ENCODE data around the gene DXO.
"Not testable (repeated sequence)": the region's sequence is repeated elsewhere in the genome, so short reads cannot be mapped to it uniquely, and the experiment has no call there.

Gene DXO

GRCh38 chr6:31989363-31989762 lies 17.4 kb upstream of the DXO start:
- not testable (repeated sequence) for FAIRE-seq; DNase-seq (ENCODE audit: insufficient read length, low spot score)

- DNase-seq (ENCODE audit: insufficient read length, low spot score): not testable (repeated sequence)
Measured at GRCh38 chr6:31981744-31982143, 9.8 kb upstream of the DXO start, which contains the start of gene C4A. TSS of gene C4A (plus strand) at chr6:31982057. CDS start at chr6:31982108, 51 bp downstream.

DNA sequence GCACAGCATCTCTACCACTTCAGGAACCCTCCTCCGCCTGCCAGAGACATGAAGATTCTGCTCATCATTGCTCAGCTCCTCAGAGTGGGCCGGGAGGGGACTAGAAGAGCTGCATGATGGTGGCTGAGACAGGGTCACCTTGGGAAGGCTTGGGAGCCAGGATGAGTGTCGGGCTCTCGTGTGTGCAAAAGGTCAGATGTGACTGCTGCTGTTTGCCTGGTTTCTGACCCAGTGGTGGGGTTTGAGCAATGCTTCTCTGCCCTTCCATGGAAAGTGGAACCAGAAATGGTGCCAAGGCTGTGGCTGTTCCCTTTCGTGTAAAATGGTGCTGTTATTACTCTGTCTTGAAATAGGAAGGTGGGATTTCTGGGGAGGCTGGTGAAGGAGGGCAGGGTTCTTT lies 9.1 kb upstream of the DXO start:
- not testable (repeated sequence) for FAIRE-seq; DNase-seq (ENCODE audit: insufficient read length, low spot score)

More at GRCh38 chr6:31981744-31982143, 9.8 kb upstream of the DXO start, which contains the start of gene C4A:
- FAIRE-seq: not testable (repeated sequence)

GRCh38 chr6:31980195-31980876 lies 8.4 kb upstream of the DXO start:
- DNase-seq (ENCODE audit: insufficient read length, low spot score); FAIRE-seq: not testable (repeated sequence)

GRCh38 chr6:31979238-31979898 lies 7.4 kb upstream of the DXO start:
- TF ChIP-seq, protein P1, sequence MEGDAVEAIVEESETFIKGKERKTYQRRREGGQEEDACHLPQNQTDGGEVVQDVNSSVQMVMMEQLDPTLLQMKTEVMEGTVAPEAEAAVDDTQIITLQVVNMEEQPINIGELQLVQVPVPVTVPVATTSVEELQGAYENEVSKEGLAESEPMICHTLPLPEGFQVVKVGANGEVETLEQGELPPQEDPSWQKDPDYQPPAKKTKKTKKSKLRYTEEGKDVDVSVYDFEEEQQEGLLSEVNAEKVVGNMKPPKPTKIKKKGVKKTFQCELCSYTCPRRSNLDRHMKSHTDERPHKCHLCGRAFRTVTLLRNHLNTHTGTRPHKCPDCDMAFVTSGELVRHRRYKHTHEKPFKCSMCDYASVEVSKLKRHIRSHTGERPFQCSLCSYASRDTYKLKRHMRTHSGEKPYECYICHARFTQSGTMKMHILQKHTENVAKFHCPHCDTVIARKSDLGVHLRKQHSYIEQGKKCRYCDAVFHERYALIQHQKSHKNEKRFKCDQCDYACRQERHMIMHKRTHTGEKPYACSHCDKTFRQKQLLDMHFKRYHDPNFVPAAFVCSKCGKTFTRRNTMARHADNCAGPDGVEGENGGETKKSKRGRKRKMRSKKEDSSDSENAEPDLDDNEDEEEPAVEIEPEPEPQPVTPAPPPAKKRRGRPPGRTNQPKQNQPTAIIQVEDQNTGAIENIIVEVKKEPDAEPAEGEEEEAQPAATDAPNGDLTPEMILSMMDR (IDR thresholded peaks at IDR 0.05; ENCODE audit: insufficient read depth, missing control alignments): no peak
- DNase-seq (ENCODE audit: insufficient read length, low spot score): no peak
- no peak for FAIRE-seq

DNA sequence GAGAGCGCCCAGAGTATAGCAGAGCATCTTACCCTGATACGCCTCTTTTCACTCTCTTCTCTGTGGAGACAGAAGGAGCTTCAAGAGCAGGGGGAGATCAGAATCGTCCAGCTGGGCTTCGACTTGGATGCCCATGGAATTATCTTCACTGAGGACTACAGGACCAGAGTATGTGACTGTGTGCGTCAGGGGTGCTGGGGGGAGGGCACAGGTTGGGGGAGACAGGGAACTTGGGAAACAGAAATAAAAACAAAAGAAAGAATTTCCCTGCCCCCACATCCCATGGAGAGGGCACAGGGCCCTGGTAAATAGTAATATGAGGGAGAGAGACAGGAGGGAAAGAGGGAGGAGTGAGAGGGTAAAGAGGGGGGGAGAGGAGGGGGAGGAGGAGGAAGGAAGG lies 6.9 kb upstream of the DXO start:
- TF ChIP-seq, protein P1 (IDR thresholded peaks at IDR 0.05; ENCODE audit: insufficient read depth, missing control alignments): no peak

DNA sequence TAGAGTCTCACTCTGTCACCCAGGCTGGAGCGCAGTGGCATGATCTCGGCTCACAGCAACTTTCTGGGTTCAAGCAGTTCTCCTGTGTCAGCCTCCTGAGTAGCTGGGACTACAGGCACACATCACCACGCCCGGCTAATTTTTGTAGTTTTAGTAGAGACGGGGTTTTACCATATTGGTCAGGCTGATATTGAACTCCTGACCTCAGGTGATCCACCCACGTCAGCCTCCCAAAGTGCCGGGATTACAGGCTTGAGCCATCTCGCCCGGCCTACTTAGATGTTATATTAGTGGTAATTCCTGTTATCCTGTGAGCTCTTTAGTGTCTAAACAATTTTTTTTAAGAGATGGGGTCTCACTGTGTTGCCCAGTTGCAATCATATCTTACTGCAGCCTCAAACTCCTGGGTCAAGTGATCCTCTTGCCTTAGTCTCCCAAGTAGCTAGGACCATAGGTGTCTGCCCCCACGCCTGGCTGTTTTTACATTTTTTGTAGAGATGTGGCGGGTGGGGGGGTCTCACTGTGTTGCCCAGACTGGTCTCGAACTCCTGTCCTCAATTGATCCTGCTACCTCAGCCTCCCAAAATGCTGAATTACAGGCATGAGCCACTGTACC lies 6.0 kb upstream of the DXO start:
- DNase-seq (ENCODE audit: insufficient read length, low spot score) (no peak), FAIRE-seq (no peak)
- TF ChIP-seq, protein P1 (IDR thresholded peaks at IDR 0.05; ENCODE audit: insufficient read depth, missing control alignments): no peak

More for the DNA sequence above, 6.9 kb upstream of the DXO start:
- FAIRE-seq (no peak), DNase-seq (ENCODE audit: insufficient read length, low spot score) (no peak)

- not testable (repeated sequence) for FAIRE-seq
Measured at GRCh38 chr6:31976065-31976464, 4.1 kb upstream of the DXO start.

DNA sequence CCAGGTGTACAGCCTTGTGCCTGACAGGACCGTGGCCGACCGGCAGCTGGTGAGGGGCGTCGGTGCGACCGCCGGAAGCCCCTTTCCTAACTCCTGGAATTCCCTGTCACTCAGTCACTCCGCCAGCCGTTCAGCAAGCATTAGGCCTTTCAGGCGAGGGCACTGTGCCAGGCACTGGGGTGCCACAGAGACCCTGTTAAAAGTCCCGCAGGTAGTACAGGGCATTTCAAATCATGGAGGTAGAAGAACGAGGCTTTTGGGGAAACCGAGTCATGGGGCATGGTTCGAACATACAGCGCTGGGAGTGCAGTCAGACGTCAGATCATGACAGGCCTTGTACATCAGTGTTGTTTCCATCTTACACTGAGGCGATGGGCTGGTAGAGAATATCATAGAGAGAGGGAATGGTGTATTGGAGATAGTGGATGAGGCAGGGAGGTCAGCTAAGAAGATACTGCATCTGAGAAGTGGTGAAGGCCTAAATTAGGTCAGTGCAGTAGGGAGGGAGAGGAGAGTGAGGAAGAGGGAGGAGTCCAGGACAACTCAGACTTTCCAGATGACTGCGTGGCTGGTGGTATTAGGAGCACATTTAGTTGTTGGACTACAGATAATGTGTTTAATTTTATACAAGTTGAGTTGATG lies 892 bp upstream of the DXO start:
- FAIRE-seq: no peak
- no peak for DNase-seq (ENCODE audit: insufficient read length, low spot score)
- TF ChIP-seq, protein P1 (IDR thresholded peaks at IDR 0.05; ENCODE audit: insufficient read depth, missing control alignments): no peak

More at GRCh38 chr6:31976065-31976464, 4.1 kb upstream of the DXO start:
- DNase-seq (ENCODE audit: insufficient read length, low spot score): not testable (repeated sequence)

Measured in D721Med (cell line).